Right lobe of liver (tissue), 6 donors: Measurements from ENCODE around the gene RAB3A. TPM values are rescaled to one million over a fixed set of nuclear protein-coding genes. Genes with fewer than 3 reads are reported as not detected.

Experiments used
- ATAC-seq, 4 donors: fragments of 200-7000 bp; cut with Tn5 transposase; one replicate each; pipeline ENCODE4 v1.9.1; 2020; ENCODE audit warnings: mild to moderate bottlenecking in 4 of 4, moderate library complexity in 4 of 4
- DNase-seq, 3 donors: peaks; one replicate each; pipeline ENCODE4 v3.0.0-alpha.2; 2020
- H3K27ac ChIP-seq, 3 donors: fragments of 200-600 bp; one replicate each; pipeline ENCODE4 v1.8.0; 2022
- H3K27me3 ChIP-seq, 2 donors: fragments of 200-600 bp; one replicate each; pipeline ENCODE4 v1.8.0; 2022
- H3K36me3 ChIP-seq, 4 donors: fragments of 200-600 bp; sonication (generic) in 1 of 4; one replicate each; pipeline versions ENCODE4 v1.5.1 to v1.8.0; 2017 to 2022; ENCODE audit warnings: control low read depth in 1 of 4
- H3K4me1 ChIP-seq, 4 donors: fragments of 200-600 bp; sonication (generic) in 1 of 4; one replicate each; pipeline versions ENCODE4 v1.5.1 to v1.8.0; 2017 to 2022; ENCODE audit warnings: control low read depth in 1 of 4
- H3K4me3 ChIP-seq, 3 donors: fragments of 200-600 bp; one replicate each; pipeline ENCODE4 v1.8.0; 2022
- H3K9me3 ChIP-seq, 4 donors: fragments of 200-600 bp; sonication (generic) in 1 of 4; one replicate each; pipeline versions ENCODE4 v1.5.1 to v1.8.0; 2017 to 2022; ENCODE audit warnings: control low read depth in 1 of 4
- CTCF ChIP-seq, 4 donors: fragments of 200-600 bp in 3 of 4; fragments of 450-650 bp in 1 of 4; IDR thresholded peaks; one replicate each; pipeline versions ENCODE4 v1.5.1 to v1.8.0; 2016 to 2022; ENCODE audit warnings: antibody characterized with exemption in 4 of 4, mild to moderate bottlenecking in 2 of 4
- POLR2A ChIP-seq: fragments of 450-650 bp; IDR thresholded peaks from one replicate; pipeline ENCODE4 v1.6.1; 2017; ENCODE audit warnings: antibody characterized with exemption, mild to moderate bottlenecking
- WGBS: methylation state at CpG from one replicate; pipeline ENCODE4 v1.1.6; 2018; ENCODE audit warnings: low coverage, low lambda C conversion rate; ENCODE audit not compliant: insufficient coverage; ENCODE audit errors: missing lambda C conversion rate; 5-methylcytosine and 5-hydroxymethylcytosine counted together
- intact Hi-C, 2 donors: fragments of 100-400 bp; cut with DNase I; formaldehyde crosslinking; loops; one replicate each; pipeline versions ENCODE4 v1.11.2 to v1.14.1; 2022
- total RNA-seq, 6 experiments: library from RNA; depleted of rRNA in 2 of 6; stranded (reverse); fragments of >200 nt in 2 of 6; fragmentation: NEBNext Ultra II Directional in 3 of 6; extraction: Animal tissue kit (Norgen Biotek cat#: 25700) in 3 of 6; gene quantifications; one replicate each; pipeline versions ENCODE4 v1.1.0 to v1.2.4, GENCODE V29; 2016 to 2023
- donor health status: DM: no; HTN: yes; CAD: no.
- donor health status: DM: no; HTN: no; CAD: no.
- donor health status: DM: no; HTN: no; CAD: no.
- donor health status: DM: no; HTN: yes; CAD: no.
- donor health status: DM: no; HTN: yes; CAD: no.

Gene RAB3A
- total RNA-seq, 6 experiments from 2014 or later = 0.81 to 2.6 (median 1.4) TPM

DNA sequence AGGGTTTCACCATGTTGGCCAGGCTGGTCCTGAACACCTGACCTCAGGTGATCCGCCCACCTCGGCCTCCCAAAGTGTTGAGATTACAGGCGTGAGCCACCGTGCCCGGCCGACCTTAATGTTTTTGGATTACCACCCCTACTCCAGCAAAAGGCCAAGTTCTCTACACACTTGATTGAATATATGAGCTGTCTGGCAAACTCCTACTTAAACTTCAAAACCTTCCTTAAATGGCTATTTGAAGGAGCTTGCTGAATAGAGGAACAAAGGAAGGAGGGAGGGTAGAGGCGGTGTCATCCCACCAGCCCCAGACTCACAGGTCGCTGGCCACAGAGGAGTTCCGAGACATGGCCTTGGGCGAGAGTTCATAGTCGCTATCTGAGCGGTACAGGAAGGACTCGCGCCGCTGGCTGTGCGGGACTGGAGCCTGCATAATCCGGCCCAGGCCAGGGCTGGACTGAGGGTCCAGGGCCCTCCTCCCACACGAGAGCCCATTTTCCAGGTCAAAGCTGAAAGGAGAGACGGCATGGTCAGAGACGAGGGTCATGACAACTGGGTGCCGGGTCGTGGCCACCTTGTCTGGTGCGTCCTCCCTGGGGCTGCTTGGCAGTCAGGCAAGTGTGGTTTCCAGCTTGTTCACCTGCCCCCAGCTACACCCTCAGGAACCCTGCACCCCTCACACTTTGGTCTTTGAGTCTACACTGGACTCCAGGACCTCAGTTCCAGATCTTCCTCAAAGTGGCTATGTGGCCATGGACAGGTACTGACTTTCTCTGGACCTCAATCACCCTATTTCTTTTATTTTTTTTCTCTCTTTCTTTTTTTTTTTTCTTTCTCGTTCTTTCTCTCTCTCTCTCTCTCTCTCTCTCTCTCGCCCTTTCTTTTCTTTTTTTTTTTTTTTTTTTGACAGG lies 18.2 kb upstream of the RAB3A start:
- no peaks in the 10 kb centered on the region for H3K9me3 ChIP-seq
- H3K36me3 ChIP-seq = no peaks in the 10 kb centered on the region
- H3K4me3 ChIP-seq = no peak overlapping the region
- intact Hi-C loops = no loop called here
- TF ChIP-seq POLR2A (no peak), CTCF (IDR thresholded peaks at IDR 0.05) (no peak)
- ATAC-seq (no peak), DNase-seq (no peak)
- H3K4me1 ChIP-seq = peaks cover 0 to 14% (median 4%) of the 10 kb centered on the region in 4 donors
- H3K27ac ChIP-seq = no peak overlapping the region
- 82% methylated on average over 12 of the region's 25 CpGs for WGBS
- H3K27me3 ChIP-seq = peaks cover 0 to 9% of the 10 kb centered on the region in 2 donors

DNA sequence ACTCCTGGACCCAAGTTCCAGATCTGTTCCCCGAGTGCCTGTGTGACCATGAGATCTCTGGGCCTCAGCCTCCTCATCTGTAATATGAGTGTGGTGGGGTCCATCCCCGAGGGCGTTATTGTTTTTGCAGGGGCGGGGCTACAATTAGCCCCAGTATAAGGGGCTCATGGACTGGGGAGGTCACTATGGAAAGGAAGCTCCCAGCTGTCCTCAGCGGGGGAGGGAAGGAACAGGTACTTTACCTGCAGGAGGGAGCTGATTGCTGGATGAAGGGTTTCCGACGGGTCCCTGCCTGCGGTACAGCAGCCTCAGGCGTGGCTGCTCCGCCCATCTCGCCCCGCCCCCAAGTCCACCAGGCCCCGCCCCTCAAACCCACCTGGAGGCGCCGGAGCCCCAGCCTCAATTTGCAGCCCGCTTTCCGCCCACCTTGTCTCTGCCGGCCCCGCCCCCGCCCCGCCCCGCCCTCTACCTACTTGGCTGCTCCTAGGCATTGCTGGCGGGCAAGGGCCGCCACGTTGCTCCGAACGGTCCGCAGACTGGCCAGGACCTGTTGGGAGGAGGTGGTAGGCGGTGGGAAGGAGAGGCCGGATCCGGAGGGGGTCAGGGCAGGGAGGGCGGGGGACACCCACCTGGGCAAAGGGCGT lies 16.9 kb upstream of the RAB3A start:
- WGBS = 11% methylated on average over 19 of the region's 33 CpGs
- Histone ChIP-seq H3K4me1 (peaks cover 0 to 9% (median 4%) of the 10 kb centered on the region in 4 donors), H3K27ac (no peak overlapping the region), H3K36me3 (no peaks in the 10 kb centered on the region), H3K9me3 (no peaks in the 10 kb centered on the region), H3K4me3 (no peak overlapping the region), H3K27me3 (peaks cover 0 to 9% of the 10 kb centered on the region in 2 donors)
- TF ChIP-seq POLR2A (no peak), CTCF (IDR thresholded peaks at IDR 0.05) (no peak)
- intact Hi-C loops = no loop called here
- ATAC-seq (no peak), DNase-seq (no peak)

- H3K4me3 ChIP-seq = no peak overlapping the region
- peaks cover 0 to 3% of the 10 kb centered on the region in 2 donors for H3K27me3 ChIP-seq
- H3K36me3 ChIP-seq = no peaks in the 10 kb centered on the region
- DNase-seq = no peak
- peaks cover 0 to 4% (median 2%) of the 10 kb centered on the region in 4 donors for H3K4me1 ChIP-seq
- no peak for ATAC-seq
- intact Hi-C loops = no loop called here
- H3K27ac ChIP-seq = no peak overlapping the region
- WGBS = 69% methylated on average over 16 of the region's 28 CpGs
- TF ChIP-seq CTCF (IDR thresholded peaks at IDR 0.05) (no peak), POLR2A (no peak)
- no peaks in the 10 kb centered on the region for H3K9me3 ChIP-seq
Observed at GRCh38 chr19:18219911-18220631, 16.2 kb upstream of the RAB3A start.

DNA sequence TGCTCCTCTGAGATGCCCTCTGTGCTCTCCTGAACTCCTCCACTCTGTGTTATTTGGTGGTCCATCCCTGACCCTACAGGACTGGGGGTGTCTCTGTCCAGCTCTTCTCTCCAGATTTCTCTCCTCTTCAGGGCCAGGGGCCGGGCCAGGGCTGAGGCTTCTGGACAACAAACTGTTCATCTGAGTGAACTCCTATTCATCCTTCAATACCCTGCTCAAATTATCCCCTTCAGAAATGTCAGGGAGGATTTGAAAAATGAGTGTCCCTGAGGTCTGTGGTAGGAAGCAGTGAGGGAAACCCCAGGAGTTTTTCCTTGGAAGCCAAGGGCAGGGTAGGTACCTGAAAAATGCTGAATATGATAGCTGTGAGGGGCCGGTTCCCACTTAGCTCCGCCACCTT lies 14.8 kb upstream of the RAB3A start:
- Histone ChIP-seq H3K4me1 (no peaks in the 10 kb centered on the region), H3K4me3 (no peak overlapping the region), H3K27ac (no peak overlapping the region), H3K9me3 (no peaks in the 10 kb centered on the region), H3K27me3 (no peaks in the 10 kb centered on the region), H3K36me3 (no peaks in the 10 kb centered on the region)
- no peak for DNase-seq
- WGBS = 85% methylated on average over 3 of the region's 3 CpGs
- TF ChIP-seq CTCF (IDR thresholded peaks at IDR 0.05) = no peak
- TF ChIP-seq POLR2A = no peak
- ATAC-seq = no peak
- intact Hi-C loops = no loop called here
